GM18951 (cell line): ENCODE measurements around the gene EFCAB8.

Experiments used
- POLR2A ChIP-seq: IDR thresholded peaks from 4 replicates; pipeline ENCODE4 v1.6.1; 2011; ENCODE audit warnings: mild to moderate bottlenecking; ENCODE audit not compliant: insufficient read length, insufficient read depth; ENCODE audit errors: extremely low read depth
- in situ Hi-C: fragments of 300-500 bp; cut with MboI; formaldehyde crosslinking; loops from one replicate; pipeline ENCODE4 v1.12.0; 2022; ENCODE audit warnings: low sequenced_read_pairs, mixed read lengths, inconsistent platforms; ENCODE audit not compliant: unreplicated experiment

EFCAB8 gene

GRCh38 chr20:32858701-32859372, at the start of gene EFCAB8:
Gene EFCAB8, plus strand, starts transcription at chr20:32858923. Its CDS starts 4,870 bp downstream, at chr20:32863793.
- no peak for TF ChIP-seq POLR2A
- in situ Hi-C loops, result no loop called here

- in situ Hi-C loops, result no loop called here
- no peak for TF ChIP-seq POLR2A
Observed at GRCh38 chr20:32809907-32810306, 48.8 kb upstream of the EFCAB8 start.

GRCh38 chr20:32810941-32811340, 47.8 kb upstream of the EFCAB8 start:
- in situ Hi-C loops, result no loop called here
- no peak for TF ChIP-seq POLR2A

GRCh38 chr20:32811886-32812285, 46.8 kb upstream of the EFCAB8 start:
- in situ Hi-C loops, result no loop called here
- no peak for TF ChIP-seq POLR2A

GRCh38 chr20:32819992-32820697, 38.6 kb upstream of the EFCAB8 start:
- in situ Hi-C loops, result no loop called here
- TF ChIP-seq POLR2A, result peak; percentile 64

- TF ChIP-seq POLR2A, result no peak
- in situ Hi-C loops, result no loop called here
Observed at GRCh38 chr20:32820698-32821377, 37.9 kb upstream of the EFCAB8 start.

GRCh38 chr20:32822225-32822624, 36.5 kb upstream of the EFCAB8 start:
- in situ Hi-C loops, result no loop called here
- no peak for TF ChIP-seq POLR2A

- in situ Hi-C loops, result no loop called here
Observed at GRCh38 chr20:32823078-32823477, 35.6 kb upstream of the EFCAB8 start.

GRCh38 chr20:32823737-32824588, 34.8 kb upstream of the EFCAB8 start:
- in situ Hi-C loops, result no loop called here
- TF ChIP-seq POLR2A, result no peak

More at GRCh38 chr20:32823078-32823477, 35.6 kb upstream of the EFCAB8 start:
- TF ChIP-seq POLR2A, result no peak

- TF ChIP-seq POLR2A, result no peak
- in situ Hi-C loops, result no loop called here
Observed at GRCh38 chr20:32828029-32828680, 30.6 kb upstream of the EFCAB8 start.

- in situ Hi-C loops, result no loop called here
- TF ChIP-seq POLR2A, result no peak
Observed at GRCh38 chr20:32829311-32830005, 29.3 kb upstream of the EFCAB8 start.

- no peak for TF ChIP-seq POLR2A
- in situ Hi-C loops, result no loop called here
Observed at GRCh38 chr20:32830437-32830836, 28.3 kb upstream of the EFCAB8 start.
